HG02840 (cell line): ENCODE data around the gene COL21A1.

Source experiments
- ATAC-seq: cut with Tn5 transposase; IDR thresholded peaks from one replicate; pipeline ENCODE4 v1.9.1; 2021; ENCODE audit warnings: mild to moderate bottlenecking, moderate library complexity, moderate number of reproducible peaks; ENCODE audit not compliant: unreplicated experiment, low FRiP score

Gene COL21A1

GRCh38 chr6:56246541-56246880 lies 869 bp downstream of the COL21A1 start:
- ATAC-seq = no peak

GRCh38 chr6:56245903-56246351 lies 1.5 kb downstream of the COL21A1 start:
- ATAC-seq = no peak

GRCh38 chr6:56244528-56245253 lies 2.7 kb downstream of the COL21A1 start:
- ATAC-seq = no peak

GRCh38 chr6:56244089-56244488 lies 3.3 kb downstream of the COL21A1 start:
- no peak for ATAC-seq

- ATAC-seq = no peak
Measured at GRCh38 chr6:56243518-56244070, 3.8 kb downstream of the COL21A1 start.

GRCh38 chr6:56242346-56242745 lies 5.0 kb downstream of the COL21A1 start:
- no peak for ATAC-seq

GRCh38 chr6:56241124-56241802 lies 6.1 kb downstream of the COL21A1 start:
- ATAC-seq = no peak

- ATAC-seq = no peak
Measured at GRCh38 chr6:56238352-56238751, 9.0 kb downstream of the COL21A1 start.

- no peak for ATAC-seq
Measured at GRCh38 chr6:56235245-56235644, 12.1 kb downstream of the COL21A1 start.

- no peak for ATAC-seq
Measured at GRCh38 chr6:56232436-56232835, 14.9 kb downstream of the COL21A1 start.

- ATAC-seq = no peak
Measured at GRCh38 chr6:56231827-56232226, 15.6 kb downstream of the COL21A1 start.

- ATAC-seq = no peak
Measured at GRCh38 chr6:56230976-56231566, 16.3 kb downstream of the COL21A1 start.

GRCh38 chr6:56227071-56227879 lies 20.1 kb downstream of the COL21A1 start:
- no peak for ATAC-seq

GRCh38 chr6:56223995-56224394 lies 23.4 kb downstream of the COL21A1 start:
- ATAC-seq = no peak

- no peak for ATAC-seq
Measured at GRCh38 chr6:56222499-56222898, 24.9 kb downstream of the COL21A1 start.

- ATAC-seq = no peak
Measured at GRCh38 chr6:56220078-56220477, 27.3 kb downstream of the COL21A1 start.

GRCh38 chr6:56214703-56215101 lies 32.7 kb downstream of the COL21A1 start:
- ATAC-seq = no peak

GRCh38 chr6:56214041-56214702 lies 33.2 kb downstream of the COL21A1 start:
- no peak for ATAC-seq

- ATAC-seq = no peak
Measured at GRCh38 chr6:56211724-56212123, 35.7 kb downstream of the COL21A1 start.

- ATAC-seq = no peak
Measured at GRCh38 chr6:56204134-56204533, 43.2 kb downstream of the COL21A1 start.
